ENCODE results near the gene PHF3. TPM values are rescaled to one million over a fixed set of nuclear protein-coding genes. Genes with fewer than 3 reads are reported as not detected.

The PHF3 gene
- total and polyA plus RNA-seq, 8 donors, result 6.8 to 101 (median 54.7) TPM

DNA sequence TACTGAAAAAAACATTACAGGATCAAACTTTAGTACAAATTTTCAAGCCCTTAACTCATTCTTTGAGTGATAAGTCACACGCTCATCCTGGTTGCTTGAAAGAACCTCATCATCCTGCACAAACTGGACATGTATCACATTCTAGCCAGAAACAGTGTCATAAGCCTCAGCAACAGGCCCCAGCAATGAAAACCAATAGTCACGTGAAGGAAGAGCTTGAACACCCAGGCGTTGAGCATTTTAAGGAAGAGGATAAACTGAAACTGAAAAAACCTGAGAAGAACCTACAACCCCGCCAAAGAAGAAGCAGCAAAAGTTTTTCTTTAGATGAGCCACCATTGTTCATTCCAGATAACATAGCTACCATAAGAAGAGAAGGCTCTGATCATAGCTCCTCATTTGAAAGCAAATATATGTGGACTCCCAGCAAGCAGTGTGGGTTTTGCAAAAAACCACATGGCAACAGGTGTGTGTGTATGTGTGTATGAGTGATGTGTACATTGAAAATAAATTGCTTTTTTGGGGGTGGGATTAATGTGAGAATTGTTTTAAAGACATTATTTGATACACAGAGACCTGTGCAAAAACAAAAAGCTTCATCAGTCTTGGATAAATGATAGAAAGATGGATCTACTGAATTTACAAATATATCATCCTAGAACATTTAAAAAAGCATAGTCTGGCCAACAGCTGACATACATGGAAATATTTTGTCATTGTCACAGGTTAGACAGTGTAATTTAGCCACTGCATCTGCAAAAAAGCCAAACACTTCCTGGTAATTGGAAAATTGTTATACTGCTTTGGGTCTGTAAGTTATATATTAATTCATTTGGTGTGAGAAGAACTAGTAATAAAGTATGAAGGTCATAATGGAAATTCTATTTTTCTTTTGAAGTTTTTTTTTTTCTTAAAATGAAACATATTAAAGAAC, 50.1 kb downstream of the PHF3 start:
- Histone ChIP-seq H3K27me3 (no peaks in the 10 kb centered on the region), H3K9me3 (no peaks in the 10 kb centered on the region), H3K36me3 (peaks cover 6 to 35% (median 25%) of the 10 kb centered on the region in 4 donors), H3K4me1 (peaks cover 0 to 24% (median 9%) of the 10 kb centered on the region in 4 donors), H3K27ac (no peak overlapping the region), H3K4me3 (no peak overlapping the region)
- TF ChIP-seq, protein P1, sequence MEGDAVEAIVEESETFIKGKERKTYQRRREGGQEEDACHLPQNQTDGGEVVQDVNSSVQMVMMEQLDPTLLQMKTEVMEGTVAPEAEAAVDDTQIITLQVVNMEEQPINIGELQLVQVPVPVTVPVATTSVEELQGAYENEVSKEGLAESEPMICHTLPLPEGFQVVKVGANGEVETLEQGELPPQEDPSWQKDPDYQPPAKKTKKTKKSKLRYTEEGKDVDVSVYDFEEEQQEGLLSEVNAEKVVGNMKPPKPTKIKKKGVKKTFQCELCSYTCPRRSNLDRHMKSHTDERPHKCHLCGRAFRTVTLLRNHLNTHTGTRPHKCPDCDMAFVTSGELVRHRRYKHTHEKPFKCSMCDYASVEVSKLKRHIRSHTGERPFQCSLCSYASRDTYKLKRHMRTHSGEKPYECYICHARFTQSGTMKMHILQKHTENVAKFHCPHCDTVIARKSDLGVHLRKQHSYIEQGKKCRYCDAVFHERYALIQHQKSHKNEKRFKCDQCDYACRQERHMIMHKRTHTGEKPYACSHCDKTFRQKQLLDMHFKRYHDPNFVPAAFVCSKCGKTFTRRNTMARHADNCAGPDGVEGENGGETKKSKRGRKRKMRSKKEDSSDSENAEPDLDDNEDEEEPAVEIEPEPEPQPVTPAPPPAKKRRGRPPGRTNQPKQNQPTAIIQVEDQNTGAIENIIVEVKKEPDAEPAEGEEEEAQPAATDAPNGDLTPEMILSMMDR (IDR thresholded peaks at IDR 0.05), result no peak
- TF ChIP-seq POLR2AphosphoS5 (IDR thresholded peaks at IDR 0.05) (no peak), POLR2A (IDR thresholded peaks at IDR 0.05) (no peak), EP300 (IDR thresholded peaks at IDR 0.05) (no peak)
- 88 to 93% (median 92%) methylated on average over 4 of the region's 4 CpGs for WGBS, 5 donors
- intact Hi-C loops (cut with DNase I; ENCODE audit: low total_unique reads), result no loop called here
- peak in 1 of 2 donors; percentile 8 for DNase-seq

DNA sequence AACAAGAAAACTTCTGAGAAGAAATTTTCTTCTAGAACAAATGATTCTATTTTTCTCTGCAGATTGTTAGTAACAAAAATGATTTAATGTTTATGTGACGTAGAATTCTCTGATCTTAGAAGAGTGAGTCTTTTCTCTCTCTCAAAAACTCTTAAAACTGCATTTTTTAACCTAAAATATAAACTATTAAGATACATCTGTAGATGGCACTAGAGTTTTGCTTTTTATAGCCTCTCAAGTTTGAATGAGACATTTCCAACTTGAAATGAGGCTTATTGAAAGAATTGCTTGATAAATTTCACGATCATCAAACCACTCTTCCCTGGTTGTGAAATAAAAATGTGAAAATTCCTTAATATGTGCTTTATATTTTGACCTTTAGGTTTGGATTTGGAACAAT, 53.8 kb downstream of the PHF3 start:
- TF ChIP-seq POLR2AphosphoS5 (IDR thresholded peaks at IDR 0.05) (no peak), EP300 (IDR thresholded peaks at IDR 0.05) (no peak), POLR2A (IDR thresholded peaks at IDR 0.05) (no peak)
- TF ChIP-seq, protein P1 (IDR thresholded peaks at IDR 0.05), result no peak
- Histone ChIP-seq H3K27me3 (no peaks in the 10 kb centered on the region), H3K36me3 (peaks cover 1 to 24% (median 19%) of the 10 kb centered on the region in 4 donors), H3K4me3 (no peak overlapping the region), H3K4me1 (peaks cover 0 to 11% (median 2%) of the 10 kb centered on the region in 4 donors), H3K9me3 (no peaks in the 10 kb centered on the region), H3K27ac (no peak overlapping the region)
- intact Hi-C loops (cut with DNase I; ENCODE audit: low total_unique reads), result no loop called here
- whole genome bisulfite sequencing, 5 donors, result 91 to 97% (median 94%) methylated on average over 2 of the region's 2 CpGs
- DNase-seq, result no peak

DNA sequence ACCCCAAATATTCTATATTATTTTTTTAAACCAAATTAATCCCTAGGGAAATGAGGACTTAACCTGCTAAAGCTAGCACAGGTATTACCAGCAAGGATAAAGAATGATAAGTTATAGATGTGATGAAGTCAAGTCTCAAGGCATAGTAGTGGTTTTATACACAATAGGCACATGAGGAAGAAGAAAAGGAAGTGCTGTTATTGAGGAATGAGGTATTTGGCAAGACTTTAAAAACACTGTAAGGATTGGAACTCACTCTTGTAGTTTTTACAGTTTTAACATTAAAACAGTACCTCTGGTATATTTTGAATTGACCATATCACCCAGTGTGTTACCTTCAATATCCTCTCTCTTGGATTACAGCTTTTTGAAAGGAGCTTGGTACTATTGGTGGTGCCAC, 54.6 kb downstream of the PHF3 start:
- Histone ChIP-seq H3K4me3 (no peak overlapping the region), H3K9me3 (no peaks in the 10 kb centered on the region), H3K27me3 (no peaks in the 10 kb centered on the region), H3K4me1 (peaks cover 0 to 11% (median 2%) of the 10 kb centered on the region in 4 donors), H3K27ac (no peak overlapping the region), H3K36me3 (peaks cover 0 to 22% (median 17%) of the 10 kb centered on the region in 4 donors)
- TF ChIP-seq, protein P1 (IDR thresholded peaks at IDR 0.05), result no peak
- TF ChIP-seq POLR2A (IDR thresholded peaks at IDR 0.05) (no peak), EP300 (IDR thresholded peaks at IDR 0.05) (no peak), POLR2AphosphoS5 (IDR thresholded peaks at IDR 0.05) (no peak)
- no peak for DNase-seq
- intact Hi-C loops (cut with DNase I; ENCODE audit: low total_unique reads), result no loop called here

DNA sequence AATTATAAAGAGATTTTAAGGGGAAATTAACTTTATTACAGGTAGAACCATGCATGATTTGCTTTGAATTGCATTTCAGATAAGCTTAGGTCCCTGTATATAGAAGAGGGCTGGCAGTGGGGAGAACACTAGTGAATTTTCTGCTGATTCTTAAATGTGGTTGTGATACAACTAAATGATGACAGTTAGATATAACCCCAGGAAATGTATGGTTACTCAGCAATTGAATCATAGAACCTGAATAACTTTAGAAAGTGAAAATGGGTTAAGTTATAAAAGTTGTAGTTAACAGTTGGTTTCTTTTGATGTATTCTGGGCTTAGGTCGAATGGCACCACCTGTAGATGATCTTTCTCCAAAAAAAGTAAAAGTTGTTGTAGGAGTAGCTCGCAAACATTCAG, 70.1 kb downstream of the PHF3 start:
- H3K27me3 ChIP-seq, result no peaks in the 10 kb centered on the region
- WGBS, 5 donors, result 75 to 85% (median 79%) methylated on average over 2 of the region's 2 CpGs
- peaks cover 15 to 96% (median 87%) of the 10 kb centered on the region in 4 donors for H3K36me3 ChIP-seq
- H3K9me3 ChIP-seq, result no peaks in the 10 kb centered on the region
- H3K27ac ChIP-seq, result no peak overlapping the region
- no peak overlapping the region for H3K4me3 ChIP-seq
- intact Hi-C loops (cut with DNase I; ENCODE audit: low total_unique reads), result no loop called here
- TF ChIP-seq POLR2AphosphoS5 (IDR thresholded peaks at IDR 0.05) (no peak), EP300 (IDR thresholded peaks at IDR 0.05) (no peak), POLR2A (IDR thresholded peaks at IDR 0.05) (no peak)
- TF ChIP-seq, protein P1 (IDR thresholded peaks at IDR 0.05), result no peak
- no peak for DNase-seq
- no peaks in the 10 kb centered on the region for H3K4me1 ChIP-seq
